HepG2 (cell line): ENCODE data around the gene RNU11. TPM values are rescaled to one million over a fixed set of nuclear protein-coding genes. Genes with fewer than 3 reads are reported as not detected.

Experiments used
- AKAP8 ChIP-seq: sonication (generic); formaldehyde crosslinking; IDR thresholded peaks from 2 replicates; pipeline ENCODE4 v1.5.1; 2020; ENCODE audit warnings: mild to moderate bottlenecking, missing genetic modification reagents
- ARNT2 ChIP-seq: sonication (generic); formaldehyde crosslinking; IDR thresholded peaks from 2 replicates; pipeline ENCODE4 v1.8.0; 2022; ENCODE audit warnings: mild to moderate bottlenecking, low read depth, missing genetic modification reagents, moderate library complexity
- ATAD3A ChIP-seq: sonication (generic); formaldehyde crosslinking; IDR thresholded peaks from 2 replicates; pipeline ENCODE4 v1.4.0; 2020; ENCODE audit warnings: missing genetic modification reagents
- CBFB ChIP-seq: sonication (generic); formaldehyde crosslinking; IDR thresholded peaks from 2 replicates; pipeline ENCODE4 v1.4.0; 2020; ENCODE audit warnings: missing genetic modification reagents
- FOXA3 ChIP-seq: IDR thresholded peaks from 2 replicates; pipeline ENCODE4 v1.6.1; 2016; ENCODE audit warnings: missing genetic modification reagents, missing compliant biosample characterization
- FOXO1 ChIP-seq: sonication (generic); formaldehyde crosslinking; IDR thresholded peaks from 2 replicates; pipeline ENCODE4 v1.4.0; 2020; ENCODE audit warnings: missing genetic modification reagents
- HIVEP1 ChIP-seq: sonication (generic); formaldehyde crosslinking; IDR thresholded peaks from 2 replicates; pipeline ENCODE4 v1.4.0; 2020; ENCODE audit warnings: mild to moderate bottlenecking, missing genetic modification reagents
- HNRNPUL1 ChIP-seq: fragments of 200-400 bp; formaldehyde crosslinking; IDR thresholded peaks from 2 replicates; pipeline ENCODE4 v1.6.1; 2017; ENCODE audit warnings: low read depth, mild to moderate bottlenecking, low read length, moderate library complexity
- HOXA5 ChIP-seq: sonication (generic); formaldehyde crosslinking; IDR thresholded peaks from 2 replicates; pipeline ENCODE4 v1.4.0; 2020; ENCODE audit warnings: missing genetic modification reagents
- KDM2A ChIP-seq: sonication (generic); formaldehyde crosslinking; IDR thresholded peaks from 2 replicates; pipeline ENCODE4 v1.4.0; 2020; ENCODE audit warnings: low read depth, missing genetic modification reagents, borderline replicate concordance
- KMT2B ChIP-seq: IDR thresholded peaks from 2 replicates; pipeline ENCODE4 v1.6.1; 2016; ENCODE audit warnings: missing genetic modification reagents, missing compliant biosample characterization
- MBD4 ChIP-seq: IDR thresholded peaks from 2 replicates; pipeline ENCODE4 v1.6.1; 2012; ENCODE audit warnings: low read length, inconsistent platforms, borderline replicate concordance
- MIXL1 ChIP-seq: IDR thresholded peaks from 2 replicates; pipeline ENCODE4 v1.6.1; 2016
- POLR2AphosphoS2 ChIP-seq: IDR thresholded peaks from 2 replicates; pipeline ENCODE4 v1.6.1; 2011; ENCODE audit warnings: low read depth, low read length, improper control_type of control experiment
- RNF2 ChIP-seq: fragments of 450-650 bp; conservative IDR thresholded peaks from 2 replicates; pipeline ENCODE4 v1.6.1; 2016; ENCODE audit warnings: low read depth
- SNRNP70 ChIP-seq: fragments of 200-400 bp; formaldehyde crosslinking; IDR thresholded peaks from 2 replicates; pipeline ENCODE4 v1.6.1; 2017; ENCODE audit warnings: mild to moderate bottlenecking, low read depth, low read length, moderate library complexity
- ZNF264 ChIP-seq: sonication (generic); formaldehyde crosslinking; IDR thresholded peaks from 2 replicates; pipeline ENCODE4 v1.4.0; 2020; ENCODE audit warnings: missing genetic modification reagents
- ZNF841 ChIP-seq: sonication (generic); formaldehyde crosslinking; IDR thresholded peaks from 2 replicates; pipeline ENCODE4 v1.8.1; 2023; ENCODE audit warnings: missing genetic modification reagents, borderline replicate concordance
- polyA plus RNA-seq, 8 experiments: library from polyadenylated mRNA; depleted of rRNA in 3 of 8; stranded (reverse) in 7 of 8; unstranded in 1 of 8; fragments of >200 nt; fragmentation: Illumina TruSeq in 4 of 8; extraction: Trizol in 4 of 8; gene quantifications; 2 replicates each; pipeline versions ENCODE4 v1.2.1 to v1.2.3, GENCODE V29; 2011 to 2016; ENCODE audit warnings: low read depth in 4 of 8, missing spikeins in 1 of 8, mixed read lengths in 1 of 8; ENCODE audit not compliant: insufficient read depth in 1 of 8
- total RNA-seq, 5 experiments: library from RNA; depleted of rRNA; stranded (reverse); fragments of >200 nt; fragmentation: Illumina TruSeq; extraction: Trizol; gene quantifications; 2 replicates each; pipeline ENCODE4 v1.2.3, GENCODE V29; 2016; ENCODE audit warnings: low read depth in 1 of 5
- TF ChIP-seq, protein P1 (sequence below): sonication (generic); formaldehyde crosslinking; IDR thresholded peaks from 2 replicates; pipeline ENCODE4 v1.4.0; 2020; ENCODE audit warnings: low read depth, missing genetic modification reagents
- TF ChIP-seq, protein P2 (sequence below): sonication (generic); formaldehyde crosslinking; IDR thresholded peaks from 2 replicates; pipeline ENCODE4 v1.4.0; 2020; ENCODE audit warnings: missing genetic modification reagents, mild to moderate bottlenecking, borderline replicate concordance
- TF ChIP-seq, protein P3 (sequence below): sonication (generic); formaldehyde crosslinking; IDR thresholded peaks from 2 replicates; pipeline ENCODE4 v1.5.0; 2020; ENCODE audit warnings: missing genetic modification reagents

The RNU11 gene
- total and polyA plus RNA-seq, 2 of the 13 experiments (the other 11 are each of a cell fraction or from before 2014, with no cell fraction given) = not detected

DNA sequence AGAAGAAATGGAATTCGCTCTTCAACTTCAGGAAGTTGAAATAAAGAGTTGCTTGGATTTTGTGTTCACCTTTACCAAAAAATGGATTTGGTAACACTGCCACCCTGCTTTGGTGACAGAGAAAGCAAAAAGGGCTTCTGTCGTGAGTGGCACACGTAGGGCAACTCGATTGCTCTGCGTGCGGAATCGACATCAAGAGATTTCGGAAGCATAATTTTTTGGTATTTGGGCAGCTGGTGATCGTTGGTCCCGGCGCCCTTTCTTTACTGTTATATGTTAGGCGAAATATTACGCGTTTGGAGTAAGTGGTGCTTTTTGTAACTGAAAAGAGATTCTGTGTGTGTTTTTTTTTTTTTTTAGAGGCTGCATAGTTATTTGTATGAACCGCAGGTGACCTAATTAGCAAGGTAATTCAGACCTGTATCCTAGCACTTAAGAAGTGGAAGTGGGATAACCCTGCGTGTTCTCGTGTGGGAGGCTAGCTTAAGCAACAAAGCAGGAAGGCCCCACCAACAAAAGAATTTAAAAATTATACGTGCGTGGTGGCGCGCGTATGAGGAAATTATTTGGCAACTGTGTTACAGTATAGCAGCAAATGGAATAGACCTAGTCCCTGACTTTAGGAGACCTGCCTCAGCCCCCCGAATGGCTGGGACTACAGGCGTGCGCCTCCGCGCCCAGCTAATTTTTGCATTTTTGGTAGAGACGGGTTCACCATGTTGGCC, at the start of gene RNU11 (continued):
- TF ChIP-seq, protein P1, sequence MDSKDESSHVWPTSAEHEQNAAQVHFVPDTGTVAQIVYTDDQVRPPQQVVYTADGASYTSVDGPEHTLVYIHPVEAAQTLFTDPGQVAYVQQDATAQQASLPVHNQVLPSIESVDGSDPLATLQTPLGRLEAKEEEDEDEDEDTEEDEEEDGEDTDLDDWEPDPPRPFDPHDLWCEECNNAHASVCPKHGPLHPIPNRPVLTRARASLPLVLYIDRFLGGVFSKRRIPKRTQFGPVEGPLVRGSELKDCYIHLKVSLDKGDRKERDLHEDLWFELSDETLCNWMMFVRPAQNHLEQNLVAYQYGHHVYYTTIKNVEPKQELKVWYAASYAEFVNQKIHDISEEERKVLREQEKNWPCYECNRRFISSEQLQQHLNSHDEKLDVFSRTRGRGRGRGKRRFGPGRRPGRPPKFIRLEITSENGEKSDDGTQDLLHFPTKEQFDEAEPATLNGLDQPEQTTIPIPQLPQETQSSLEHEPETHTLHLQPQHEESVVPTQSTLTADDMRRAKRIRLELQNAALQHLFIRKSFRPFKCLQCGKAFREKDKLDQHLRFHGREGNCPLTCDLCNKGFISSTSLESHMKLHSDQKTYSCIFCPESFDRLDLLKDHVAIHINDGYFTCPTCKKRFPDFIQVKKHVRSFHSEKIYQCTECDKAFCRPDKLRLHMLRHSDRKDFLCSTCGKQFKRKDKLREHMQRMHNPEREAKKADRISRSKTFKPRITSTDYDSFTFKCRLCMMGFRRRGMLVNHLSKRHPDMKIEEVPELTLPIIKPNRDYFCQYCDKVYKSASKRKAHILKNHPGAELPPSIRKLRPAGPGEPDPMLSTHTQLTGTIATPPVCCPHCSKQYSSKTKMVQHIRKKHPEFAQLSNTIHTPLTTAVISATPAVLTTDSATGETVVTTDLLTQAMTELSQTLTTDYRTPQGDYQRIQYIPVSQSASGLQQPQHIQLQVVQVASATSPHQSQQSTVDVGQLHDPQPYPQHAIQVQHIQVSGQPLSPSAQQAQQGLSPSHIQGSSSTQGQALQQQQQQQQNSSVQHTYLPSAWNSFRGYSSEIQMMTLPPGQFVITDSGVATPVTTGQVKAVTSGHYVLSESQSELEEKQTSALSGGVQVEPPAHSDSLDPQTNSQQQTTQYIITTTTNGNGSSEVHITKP (CRISPR knock-in tag) = peak; percentile 19; the same call in 1 of the 2 replicates
- TF ChIP-seq ZNF264 (CRISPR knock-in tag) = peak; percentile 92; the same call in 1 of the 2 replicates
- TF ChIP-seq, protein P2, sequence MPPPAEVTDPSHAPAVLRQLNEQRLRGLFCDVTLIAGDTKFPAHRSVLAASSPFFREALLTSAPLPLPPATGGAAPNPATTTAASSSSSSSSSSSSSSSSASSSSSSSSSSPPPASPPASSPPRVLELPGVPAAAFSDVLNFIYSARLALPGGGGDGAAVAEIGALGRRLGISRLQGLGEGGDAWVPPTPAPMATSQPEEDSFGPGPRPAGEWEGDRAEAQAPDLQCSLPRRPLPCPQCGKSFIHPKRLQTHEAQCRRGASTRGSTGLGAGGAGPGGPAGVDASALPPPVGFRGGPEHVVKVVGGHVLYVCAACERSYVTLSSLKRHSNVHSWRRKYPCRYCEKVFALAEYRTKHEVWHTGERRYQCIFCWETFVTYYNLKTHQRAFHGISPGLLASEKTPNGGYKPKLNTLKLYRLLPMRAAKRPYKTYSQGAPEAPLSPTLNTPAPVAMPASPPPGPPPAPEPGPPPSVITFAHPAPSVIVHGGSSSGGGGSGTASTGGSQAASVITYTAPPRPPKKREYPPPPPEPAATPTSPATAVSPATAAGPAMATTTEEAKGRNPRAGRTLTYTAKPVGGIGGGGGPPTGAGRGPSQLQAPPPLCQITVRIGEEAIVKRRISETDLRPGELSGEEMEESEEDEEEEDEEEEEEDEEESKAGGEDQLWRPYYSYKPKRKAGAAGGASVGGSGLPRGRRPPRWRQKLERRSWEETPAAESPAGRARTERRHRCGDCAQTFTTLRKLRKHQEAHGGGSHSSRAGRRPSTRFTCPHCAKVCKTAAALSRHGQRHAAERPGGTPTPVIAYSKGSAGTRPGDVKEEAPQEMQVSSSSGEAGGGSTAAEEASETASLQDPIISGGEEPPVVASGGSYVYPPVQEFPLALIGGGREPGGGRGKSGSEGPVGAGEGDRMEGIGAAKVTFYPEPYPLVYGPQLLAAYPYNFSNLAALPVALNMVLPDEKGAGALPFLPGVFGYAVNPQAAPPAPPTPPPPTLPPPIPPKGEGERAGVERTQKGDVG (CRISPR knock-in tag) = peak; percentile 64; the same call in 1 of the 2 replicates
- no peak for TF ChIP-seq HNRNPUL1
- no peak for TF ChIP-seq ZNF841 (CRISPR knock-in tag)
- no peak for TF ChIP-seq AKAP8 (CRISPR knock-in tag)
- TF ChIP-seq, protein P3, sequence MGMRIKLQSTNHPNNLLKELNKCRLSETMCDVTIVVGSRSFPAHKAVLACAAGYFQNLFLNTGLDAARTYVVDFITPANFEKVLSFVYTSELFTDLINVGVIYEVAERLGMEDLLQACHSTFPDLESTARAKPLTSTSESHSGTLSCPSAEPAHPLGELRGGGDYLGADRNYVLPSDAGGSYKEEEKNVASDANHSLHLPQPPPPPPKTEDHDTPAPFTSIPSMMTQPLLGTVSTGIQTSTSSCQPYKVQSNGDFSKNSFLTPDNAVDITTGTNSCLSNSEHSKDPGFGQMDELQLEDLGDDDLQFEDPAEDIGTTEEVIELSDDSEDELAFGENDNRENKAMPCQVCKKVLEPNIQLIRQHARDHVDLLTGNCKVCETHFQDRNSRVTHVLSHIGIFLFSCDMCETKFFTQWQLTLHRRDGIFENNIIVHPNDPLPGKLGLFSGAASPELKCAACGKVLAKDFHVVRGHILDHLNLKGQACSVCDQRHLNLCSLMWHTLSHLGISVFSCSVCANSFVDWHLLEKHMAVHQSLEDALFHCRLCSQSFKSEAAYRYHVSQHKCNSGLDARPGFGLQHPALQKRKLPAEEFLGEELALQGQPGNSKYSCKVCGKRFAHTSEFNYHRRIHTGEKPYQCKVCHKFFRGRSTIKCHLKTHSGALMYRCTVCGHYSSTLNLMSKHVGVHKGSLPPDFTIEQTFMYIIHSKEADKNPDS (CRISPR knock-in tag) = no peak
- TF ChIP-seq MIXL1 (CRISPR knock-in tag) = peak; percentile 91
- peak; percentile 95 for TF ChIP-seq ARNT2 (CRISPR knock-in tag)
- TF ChIP-seq SNRNP70 = no peak
- peak; percentile 86 for TF ChIP-seq HOXA5 (CRISPR knock-in tag)
- TF ChIP-seq RNF2 = no peak
- TF ChIP-seq MBD4 = peak; percentile 99; the same call in 1 of the 2 replicates
- TF ChIP-seq FOXO1 = peak; percentile 55
- peak; percentile 60; the same call in 1 of the 2 replicates for TF ChIP-seq KDM2A (CRISPR knock-in tag)
- TF ChIP-seq CBFB (CRISPR knock-in tag) = peak; percentile 69; the same call in 1 of the 2 replicates
- TF ChIP-seq FOXA3 = peak; percentile 88
- TF ChIP-seq HIVEP1 = peak; percentile 74; the same call in 1 of the 2 replicates
- peak; percentile 100 for TF ChIP-seq POLR2AphosphoS2
- TF ChIP-seq ATAD3A (CRISPR knock-in tag) = 0 out of 2 replicates have a peak, but pooled peaks have one; percentile 64
- peak; percentile 92; the same call in 1 of the 2 replicates for TF ChIP-seq KMT2B (CRISPR knock-in tag)
